ENCODE data around the gene KRTAP10-9. TPM values are rescaled to one million over a fixed set of nuclear protein-coding genes. Genes with fewer than 3 reads are reported as not detected.
"Not testable (repeated sequence)": the region's sequence is repeated elsewhere in the genome, so short reads cannot be mapped to it uniquely, and the experiment has no call there.

Gene KRTAP10-9
- total RNA-seq = not detected in 3 replicates
- long read RNA-seq = 0 reads

- TF ChIP-seq, protein P1, sequence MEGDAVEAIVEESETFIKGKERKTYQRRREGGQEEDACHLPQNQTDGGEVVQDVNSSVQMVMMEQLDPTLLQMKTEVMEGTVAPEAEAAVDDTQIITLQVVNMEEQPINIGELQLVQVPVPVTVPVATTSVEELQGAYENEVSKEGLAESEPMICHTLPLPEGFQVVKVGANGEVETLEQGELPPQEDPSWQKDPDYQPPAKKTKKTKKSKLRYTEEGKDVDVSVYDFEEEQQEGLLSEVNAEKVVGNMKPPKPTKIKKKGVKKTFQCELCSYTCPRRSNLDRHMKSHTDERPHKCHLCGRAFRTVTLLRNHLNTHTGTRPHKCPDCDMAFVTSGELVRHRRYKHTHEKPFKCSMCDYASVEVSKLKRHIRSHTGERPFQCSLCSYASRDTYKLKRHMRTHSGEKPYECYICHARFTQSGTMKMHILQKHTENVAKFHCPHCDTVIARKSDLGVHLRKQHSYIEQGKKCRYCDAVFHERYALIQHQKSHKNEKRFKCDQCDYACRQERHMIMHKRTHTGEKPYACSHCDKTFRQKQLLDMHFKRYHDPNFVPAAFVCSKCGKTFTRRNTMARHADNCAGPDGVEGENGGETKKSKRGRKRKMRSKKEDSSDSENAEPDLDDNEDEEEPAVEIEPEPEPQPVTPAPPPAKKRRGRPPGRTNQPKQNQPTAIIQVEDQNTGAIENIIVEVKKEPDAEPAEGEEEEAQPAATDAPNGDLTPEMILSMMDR (IDR thresholded peaks at IDR 0.05) = no peak
- Mint-ChIP-seq H3K4me1 (ENCODE audit: low read depth) (no peaks in the 10 kb centered on the region), H3K4me3 (ENCODE audit: unreplicated experiment) (no peak within 1 kb of the TSS), H3K9me3 (ENCODE audit: low read depth) (peaks cover 45% of the 10 kb centered on the region), H3K27me3 (ENCODE audit: low read depth) (peaks cover 8% of the 10 kb centered on the region), H3K27ac (ENCODE audit: unreplicated experiment) (no peak within 1 kb of the TSS), H3K36me3 (ENCODE audit: low read depth) (peaks cover 15% of the 10 kb centered on the region)
- DNase-seq (ENCODE audit: low spot score) = no peak
Observed at GRCh38 chr21:44626673-44627143, at the start of gene KRTAP10-9. KRTAP10-9 (plus strand) TSS chr21:44627093; CDS start chr21:44627172, 79 bp downstream.

- DNase-seq (ENCODE audit: low spot score) = no peak
- H3K9me3 Mint-ChIP-seq (ENCODE audit: low read depth) = peaks cover 25% of the 10 kb centered on the region
- H3K27ac Mint-ChIP-seq (ENCODE audit: unreplicated experiment) = no peak overlapping the region
- TF ChIP-seq, protein P1 (IDR thresholded peaks at IDR 0.05) = no peak
- peaks cover 8% of the 10 kb centered on the region for H3K4me1 Mint-ChIP-seq (ENCODE audit: low read depth)
- H3K36me3 Mint-ChIP-seq (ENCODE audit: low read depth) = peaks cover 9% of the 10 kb centered on the region
- no peak overlapping the region for H3K4me3 Mint-ChIP-seq (ENCODE audit: unreplicated experiment)
- peaks cover 29% of the 10 kb centered on the region for H3K27me3 Mint-ChIP-seq (ENCODE audit: low read depth)
Observed at GRCh38 chr21:44578371-44579055, 48.4 kb upstream of the KRTAP10-9 start.

DNA sequence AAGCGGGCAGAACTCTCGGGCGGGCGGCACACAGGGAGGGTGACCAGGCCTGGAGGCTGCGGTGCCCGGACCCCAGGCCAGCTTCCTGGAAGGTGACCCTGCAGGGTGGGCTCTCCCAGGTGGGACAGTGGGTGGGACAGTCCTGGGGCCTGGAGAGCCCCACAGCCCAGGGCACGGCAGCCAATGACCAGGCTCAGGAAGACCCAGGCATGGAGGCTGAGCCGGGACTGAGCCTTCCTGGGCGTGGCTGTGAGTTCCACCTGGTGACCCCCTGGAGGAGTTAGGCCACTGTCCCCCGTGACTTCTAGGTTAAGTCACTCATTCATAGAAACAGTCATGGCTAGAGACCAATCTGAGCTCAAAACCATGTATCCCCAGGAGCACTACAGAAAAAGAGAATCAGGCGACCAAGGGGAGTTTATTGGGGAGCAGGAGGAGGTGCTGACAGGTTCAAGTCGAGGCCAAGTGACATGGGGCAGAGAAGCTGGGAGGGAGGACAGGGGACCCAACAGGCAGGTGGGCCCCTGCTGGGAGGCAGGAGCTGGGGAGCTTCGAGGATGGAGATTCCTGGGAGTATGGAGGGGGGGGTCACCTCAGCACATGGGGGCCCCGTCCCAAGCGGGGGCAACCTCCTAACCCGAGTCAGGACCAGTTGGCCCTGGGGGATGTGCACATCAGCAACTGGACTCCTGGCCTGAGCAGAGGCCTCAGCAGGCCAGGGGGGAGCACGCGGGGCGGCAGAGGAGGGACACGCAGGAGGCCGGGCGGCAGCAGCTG, 47.6 kb upstream of the KRTAP10-9 start:
- H3K27me3 Mint-ChIP-seq (ENCODE audit: low read depth) = peaks cover 33% of the 10 kb centered on the region
- no peak overlapping the region for H3K4me3 Mint-ChIP-seq (ENCODE audit: unreplicated experiment)
- peaks cover 25% of the 10 kb centered on the region for H3K9me3 Mint-ChIP-seq (ENCODE audit: low read depth)
- peaks cover 9% of the 10 kb centered on the region for H3K4me1 Mint-ChIP-seq (ENCODE audit: low read depth)
- TF ChIP-seq, protein P1 (IDR thresholded peaks at IDR 0.05) = no peak
- peaks cover 9% of the 10 kb centered on the region for H3K36me3 Mint-ChIP-seq (ENCODE audit: low read depth)
- H3K27ac Mint-ChIP-seq (ENCODE audit: unreplicated experiment) = no peak overlapping the region
- DNase-seq (ENCODE audit: low spot score) = no peak

GRCh38 chr21:44579833-44580144, 47.1 kb upstream of the KRTAP10-9 start:
- TF ChIP-seq, protein P1 (IDR thresholded peaks at IDR 0.05) = no peak
- no peak for DNase-seq (ENCODE audit: low spot score)
- H3K4me1 Mint-ChIP-seq (ENCODE audit: low read depth) = peaks cover 9% of the 10 kb centered on the region
- H3K27me3 Mint-ChIP-seq (ENCODE audit: low read depth) = peaks cover 31% of the 10 kb centered on the region
- no peak overlapping the region for H3K4me3 Mint-ChIP-seq (ENCODE audit: unreplicated experiment)
- H3K27ac Mint-ChIP-seq (ENCODE audit: unreplicated experiment) = no peak overlapping the region
- peaks cover 25% of the 10 kb centered on the region for H3K9me3 Mint-ChIP-seq (ENCODE audit: low read depth)
- peaks cover 9% of the 10 kb centered on the region for H3K36me3 Mint-ChIP-seq (ENCODE audit: low read depth)

- not testable (repeated sequence) for H3K36me3 Mint-ChIP-seq (ENCODE audit: low read depth); DNase-seq (ENCODE audit: low spot score); H3K4me1 Mint-ChIP-seq (ENCODE audit: low read depth); H3K4me3 Mint-ChIP-seq (ENCODE audit: unreplicated experiment); H3K27ac Mint-ChIP-seq (ENCODE audit: unreplicated experiment)
- H3K9me3 Mint-ChIP-seq (ENCODE audit: low read depth) = peaks cover 25% of the 10 kb centered on the region
- peaks cover 34% of the 10 kb centered on the region for H3K27me3 Mint-ChIP-seq (ENCODE audit: low read depth)
Observed at GRCh38 chr21:44580231-44580821, 46.6 kb upstream of the KRTAP10-9 start, which contains the start of gene KRTAP10-5. KRTAP10-5 (minus strand) TSS chr21:44580604; CDS start chr21:44580578, 26 bp downstream.
